GM10266 (cell line): ENCODE data around the gene SLC43A2.

Experiments
- DNase-seq: peaks from one replicate; pipeline ENCODE4 v3.0.0; 2012; ENCODE audit errors: extremely low spot score
- CTCF ChIP-seq: IDR thresholded peaks from 2 replicates; pipeline ENCODE4 v1.5.1; 2012; ENCODE audit warnings: mild to moderate bottlenecking, low read depth; ENCODE audit not compliant: control insufficient read depth, insufficient read depth; ENCODE audit errors: missing control alignments

SLC43A2 gene

DNA sequence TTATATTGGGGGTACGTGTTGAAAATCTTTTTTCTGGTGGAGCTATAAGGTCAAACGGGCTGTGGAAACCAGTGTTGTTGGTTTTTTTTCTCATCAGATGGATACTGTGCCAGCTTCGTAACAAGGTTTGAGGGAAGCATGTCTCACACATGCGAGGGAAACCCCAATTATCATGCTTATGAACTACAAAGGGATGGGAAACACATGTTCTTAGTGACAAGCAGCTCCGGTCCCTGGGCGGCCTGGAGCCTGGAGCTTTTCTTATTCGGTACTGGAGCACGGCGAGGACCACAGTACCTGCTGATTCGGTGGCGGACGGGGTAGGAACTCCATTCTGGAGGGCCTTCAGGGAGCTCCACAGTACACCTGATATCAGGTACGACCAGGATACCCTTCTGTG lies 12.5 kb downstream of the SLC43A2 start:
- DNase-seq: no peak
- no peak for TF ChIP-seq CTCF

DNA sequence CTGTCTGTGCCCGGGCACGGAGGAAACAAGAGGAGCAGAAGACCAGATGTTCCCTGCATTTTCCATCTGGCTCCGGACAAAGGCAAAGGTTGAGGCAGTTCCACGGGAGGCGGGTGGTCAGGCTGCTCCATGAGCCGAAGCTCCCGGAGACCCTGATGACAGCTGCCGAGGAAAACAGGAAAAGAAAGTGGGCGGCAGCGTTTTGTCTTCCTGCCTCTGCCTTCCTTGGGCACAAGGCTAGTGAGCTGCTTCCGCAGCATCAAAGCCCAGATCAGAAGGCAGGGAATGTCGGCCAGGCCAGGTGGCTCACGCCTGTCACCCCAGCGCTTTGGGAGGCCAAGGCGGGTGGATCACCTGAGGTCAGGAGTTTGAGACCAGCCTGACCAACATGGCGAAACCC lies 16.2 kb downstream of the SLC43A2 start:
- no peak for TF ChIP-seq CTCF
- no peak for DNase-seq

DNA sequence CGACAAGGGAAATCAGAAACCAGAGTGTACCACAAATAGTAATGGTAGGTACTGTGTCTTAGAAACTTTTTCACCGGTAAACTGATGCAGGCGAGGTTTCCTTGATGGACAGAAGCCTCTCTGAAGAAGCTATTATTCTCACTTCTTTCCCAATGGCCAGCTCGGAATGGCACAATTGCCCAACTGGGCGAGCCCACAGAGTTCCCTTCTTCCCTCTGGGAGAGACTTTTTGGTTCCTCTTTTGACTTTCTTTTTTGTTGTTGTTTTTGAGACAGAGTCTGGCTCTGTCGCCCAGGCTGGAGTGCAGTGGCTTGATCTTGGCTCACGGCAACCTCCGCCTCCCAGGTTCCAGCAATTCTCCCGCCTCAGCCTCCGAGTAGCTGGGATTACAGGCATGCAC lies 16.9 kb downstream of the SLC43A2 start:
- TF ChIP-seq CTCF: no peak
- no peak for DNase-seq

DNA sequence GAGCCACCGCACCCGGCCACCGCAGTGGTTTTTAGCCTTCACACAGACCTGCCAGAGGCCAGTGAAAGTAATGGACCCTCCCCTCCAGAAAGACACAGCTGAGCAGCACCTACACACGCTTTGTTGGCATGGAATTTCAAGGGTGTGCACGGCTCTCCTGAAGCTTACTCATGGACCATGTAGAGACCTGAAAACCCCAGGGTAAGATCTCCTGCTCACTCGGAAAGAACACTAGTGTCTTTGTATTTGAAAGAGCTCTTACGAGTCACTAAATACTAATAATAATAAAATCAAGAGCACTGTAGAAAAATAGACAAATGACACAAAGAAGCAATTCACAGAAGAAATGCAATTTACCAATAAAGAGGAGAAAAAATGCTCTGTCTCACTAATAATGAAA lies 20.0 kb downstream of the SLC43A2 start:
- no peak for DNase-seq
- TF ChIP-seq CTCF: no peak

GRCh38 chr17:1607971-1608320 lies 20.7 kb downstream of the SLC43A2 start:
- TF ChIP-seq CTCF: no peak
- DNase-seq: no peak

- DNase-seq: peak; percentile 50
These were observed 22.2 kb downstream of the SLC43A2 start for GRCh38 chr17:1606352-1606985.

DNA sequence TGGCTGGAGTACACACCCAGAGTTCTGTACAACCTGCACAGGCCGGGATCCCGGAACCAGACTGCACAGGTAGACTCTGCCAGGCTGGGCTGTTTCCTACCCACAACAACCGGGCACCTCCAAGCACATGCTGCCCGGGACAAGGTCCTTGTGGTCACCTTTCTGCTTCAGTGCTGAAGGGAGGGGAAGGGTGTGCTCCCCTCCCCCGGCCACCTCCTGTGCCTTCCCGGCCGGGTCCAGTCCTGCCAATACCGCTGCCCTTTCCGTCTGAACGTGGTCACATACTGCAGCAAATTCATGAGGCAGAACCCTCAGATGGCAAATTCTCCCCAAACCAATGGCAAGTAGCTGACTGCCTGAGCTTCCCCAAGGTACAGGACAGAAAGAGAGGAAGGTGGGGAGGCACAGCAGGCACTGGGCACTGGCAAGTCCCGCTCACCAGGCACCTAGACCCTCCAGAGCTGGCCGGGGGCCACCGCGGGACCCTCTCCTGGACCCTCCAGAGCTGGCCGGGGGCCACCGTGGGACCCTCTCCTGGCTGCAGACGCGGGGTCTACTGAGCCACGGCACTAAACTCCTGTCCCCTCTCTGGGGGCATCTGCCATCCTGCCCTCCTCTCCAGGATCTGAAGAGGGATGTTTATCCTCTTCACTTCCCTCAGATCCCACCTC lies 22.8 kb downstream of the SLC43A2 start:
- TF ChIP-seq CTCF: no peak
- DNase-seq: no peak

More at GRCh38 chr17:1606352-1606985, 22.2 kb downstream of the SLC43A2 start:
- no peak for TF ChIP-seq CTCF
